ENCODE results near the gene KATNB1.
"Not testable (repeated sequence)": the region's sequence is repeated elsewhere in the genome, so short reads cannot be mapped to it uniquely, and the experiment has no call there.

Gene KATNB1

GRCh38 chr16:57728336-57729181 is 7.0 kb upstream of the KATNB1 start:
- no peak for DNase-seq

- no peak for DNase-seq
Measured at GRCh38 chr16:57729182-57729484, 6.4 kb upstream of the KATNB1 start.

GRCh38 chr16:57729852-57730251 is 5.7 kb upstream of the KATNB1 start:
- DNase-seq, result not testable (repeated sequence)

GRCh38 chr16:57730771-57731730 is 4.5 kb upstream of the KATNB1 start:
- DNase-seq, result no peak

GRCh38 chr16:57732037-57732436 is 3.5 kb upstream of the KATNB1 start:
- DNase-seq, result no peak

GRCh38 chr16:57732714-57733113 is 2.9 kb upstream of the KATNB1 start:
- no peak for DNase-seq

- no peak for DNase-seq
Measured at GRCh38 chr16:57734308-57734924, 1.2 kb upstream of the KATNB1 start.

GRCh38 chr16:57734925-57735754 is 430 bp upstream of the KATNB1 start:
- DNase-seq, result peak; percentile 97

GRCh38 chr16:57736419-57737351 is 1.1 kb downstream of the KATNB1 start:
- DNase-seq, result peak; percentile 67

- DNase-seq, result no peak
Measured at GRCh38 chr16:57738844-57739243, 3.3 kb downstream of the KATNB1 start.

GRCh38 chr16:57739756-57740422 is 4.3 kb downstream of the KATNB1 start:
- no peak for DNase-seq

- DNase-seq, result no peak
Measured at GRCh38 chr16:57740423-57741071, 5.0 kb downstream of the KATNB1 start.

GRCh38 chr16:57741660-57742191 is 6.2 kb downstream of the KATNB1 start:
- DNase-seq, result no peak

- DNase-seq, result no peak
Measured at GRCh38 chr16:57742543-57742942, 7.0 kb downstream of the KATNB1 start.

- no peak for DNase-seq
Measured at GRCh38 chr16:57743458-57743857, 7.9 kb downstream of the KATNB1 start.

GRCh38 chr16:57743886-57744641 is 8.5 kb downstream of the KATNB1 start:
- no peak for DNase-seq

GRCh38 chr16:57744642-57744903 is 9.0 kb downstream of the KATNB1 start:
- no peak for DNase-seq

GRCh38 chr16:57745768-57746167 is 10.2 kb downstream of the KATNB1 start:
- no peak for DNase-seq

- DNase-seq, result not testable (repeated sequence)
Measured at GRCh38 chr16:57746316-57746715, 10.7 kb downstream of the KATNB1 start.

All from activated CD8-positive, alpha-beta memory T cell treated with anti-CD3 and anti-CD28 coated beads, Interleukin-2, amount 50 U/mL, for 48 hours (primary cell).